G401.6 (cell line): Measurements from ENCODE around the gene PPP6R1.

ENCODE experiments used
- FAIRE-seq: peaks from 2 replicates; lab custom pipeline; 2012; peaks lifted over from hg19 to GRCh38; lab: Jason Lieb, UNC

The PPP6R1 gene

GRCh38 chr19:55259540-55260210 is 858 bp upstream of the PPP6R1 start:
- FAIRE-seq, result no peak

GRCh38 chr19:55258476-55258827 is 365 bp downstream of the PPP6R1 start:
- no peak for FAIRE-seq

GRCh38 chr19:55257461-55258420 is 1.1 kb downstream of the PPP6R1 start:
- FAIRE-seq, result no peak

GRCh38 chr19:55256562-55257460 is 2.0 kb downstream of the PPP6R1 start:
- no peak for FAIRE-seq

- FAIRE-seq, result no peak
Observed at GRCh38 chr19:55255618-55256423, 3.0 kb downstream of the PPP6R1 start.

GRCh38 chr19:55254625-55254977 is 4.2 kb downstream of the PPP6R1 start:
- FAIRE-seq, result no peak

GRCh38 chr19:55253842-55254624 is 4.8 kb downstream of the PPP6R1 start:
- FAIRE-seq, result no peak

- no peak for FAIRE-seq
Observed at GRCh38 chr19:55252760-55253663, 5.8 kb downstream of the PPP6R1 start.

GRCh38 chr19:55251341-55252081 is 7.3 kb downstream of the PPP6R1 start:
- no peak for FAIRE-seq

GRCh38 chr19:55250262-55251036 is 8.4 kb downstream of the PPP6R1 start:
- FAIRE-seq, result no peak

- FAIRE-seq, result no peak
Observed at GRCh38 chr19:55249841-55250240, 9.0 kb downstream of the PPP6R1 start.

- FAIRE-seq, result no peak
Observed at GRCh38 chr19:55248704-55249103, 10.1 kb downstream of the PPP6R1 start.

- FAIRE-seq, result no peak
Observed at GRCh38 chr19:55248166-55248675, 10.6 kb downstream of the PPP6R1 start.

- no peak for FAIRE-seq
Observed at GRCh38 chr19:55247621-55248099, 11.2 kb downstream of the PPP6R1 start.

- no peak for FAIRE-seq
Observed at GRCh38 chr19:55246462-55247451, 12.1 kb downstream of the PPP6R1 start.

GRCh38 chr19:55245236-55245904 is 13.4 kb downstream of the PPP6R1 start:
- FAIRE-seq, result no peak
